ENCODE measurements around the gene CAPZA3.

CAPZA3 gene

DNA sequence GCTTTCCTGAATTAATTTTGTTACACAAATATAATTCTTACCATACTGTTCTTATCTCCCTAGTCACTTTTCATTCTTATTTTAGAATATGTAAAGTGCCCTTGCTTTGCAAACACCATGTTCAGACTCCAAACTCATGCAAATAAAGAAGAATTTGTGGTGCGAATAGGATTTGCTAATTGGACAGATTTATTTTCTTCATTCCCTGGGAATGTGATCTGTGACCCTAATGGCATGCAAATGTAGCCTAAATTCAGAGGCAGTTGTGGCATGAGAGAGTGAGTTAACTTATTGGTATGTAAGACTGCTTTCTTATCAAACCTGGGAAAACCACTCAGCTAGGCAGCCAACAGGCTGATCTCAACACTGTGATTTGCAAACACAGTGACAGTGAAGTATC, 10.0 kb downstream of the CAPZA3 start:
- no peak overlapping the region for H3K9ac ChIP-seq (ENCODE audit: low read length)
- H3K9me3 ChIP-seq (ENCODE audit: insufficient read depth, low read length): no peaks in the 10 kb centered on the region
- H2AFZ ChIP-seq (ENCODE audit: low read depth, low read length, severe bottlenecking): no peak overlapping the region
- H3K79me2 ChIP-seq (ENCODE audit: insufficient read depth, low read length): no peaks in the 10 kb centered on the region
- no peaks in the 10 kb centered on the region for H3F3A ChIP-seq (ENCODE audit: insufficient read depth)
- no peak overlapping the region for H3K4me2 ChIP-seq (ENCODE audit: low read depth, low read length, poor library complexity, severe bottlenecking)
- no peak for TF ChIP-seq EZH2phosphoT487 (conservative IDR thresholded peaks at IDR 0.05; ENCODE audit: low read length)
- TF ChIP-seq, protein P1, sequence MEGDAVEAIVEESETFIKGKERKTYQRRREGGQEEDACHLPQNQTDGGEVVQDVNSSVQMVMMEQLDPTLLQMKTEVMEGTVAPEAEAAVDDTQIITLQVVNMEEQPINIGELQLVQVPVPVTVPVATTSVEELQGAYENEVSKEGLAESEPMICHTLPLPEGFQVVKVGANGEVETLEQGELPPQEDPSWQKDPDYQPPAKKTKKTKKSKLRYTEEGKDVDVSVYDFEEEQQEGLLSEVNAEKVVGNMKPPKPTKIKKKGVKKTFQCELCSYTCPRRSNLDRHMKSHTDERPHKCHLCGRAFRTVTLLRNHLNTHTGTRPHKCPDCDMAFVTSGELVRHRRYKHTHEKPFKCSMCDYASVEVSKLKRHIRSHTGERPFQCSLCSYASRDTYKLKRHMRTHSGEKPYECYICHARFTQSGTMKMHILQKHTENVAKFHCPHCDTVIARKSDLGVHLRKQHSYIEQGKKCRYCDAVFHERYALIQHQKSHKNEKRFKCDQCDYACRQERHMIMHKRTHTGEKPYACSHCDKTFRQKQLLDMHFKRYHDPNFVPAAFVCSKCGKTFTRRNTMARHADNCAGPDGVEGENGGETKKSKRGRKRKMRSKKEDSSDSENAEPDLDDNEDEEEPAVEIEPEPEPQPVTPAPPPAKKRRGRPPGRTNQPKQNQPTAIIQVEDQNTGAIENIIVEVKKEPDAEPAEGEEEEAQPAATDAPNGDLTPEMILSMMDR (IDR thresholded peaks at IDR 0.05; ENCODE audit: insufficient read depth, low read length, poor library complexity, severe bottlenecking): no peak
- H3K9me2 ChIP-seq (replicated peaks; ENCODE audit: insufficient read depth, low read length): no peaks in the 10 kb centered on the region
- no peak overlapping the region for H3K4me3 ChIP-seq (ENCODE audit: insufficient read depth, low read length, poor library complexity, severe bottlenecking)
- H3K27ac ChIP-seq (ENCODE audit: low read depth, low read length): no peak overlapping the region
- no peaks in the 10 kb centered on the region for H3K36me3 ChIP-seq (ENCODE audit: low read length)
- no peaks in the 10 kb centered on the region for H3K27me3 ChIP-seq (ENCODE audit: low read length)
- H4K20me1 ChIP-seq (ENCODE audit: low read depth, low read length): no peaks in the 10 kb centered on the region

DNA sequence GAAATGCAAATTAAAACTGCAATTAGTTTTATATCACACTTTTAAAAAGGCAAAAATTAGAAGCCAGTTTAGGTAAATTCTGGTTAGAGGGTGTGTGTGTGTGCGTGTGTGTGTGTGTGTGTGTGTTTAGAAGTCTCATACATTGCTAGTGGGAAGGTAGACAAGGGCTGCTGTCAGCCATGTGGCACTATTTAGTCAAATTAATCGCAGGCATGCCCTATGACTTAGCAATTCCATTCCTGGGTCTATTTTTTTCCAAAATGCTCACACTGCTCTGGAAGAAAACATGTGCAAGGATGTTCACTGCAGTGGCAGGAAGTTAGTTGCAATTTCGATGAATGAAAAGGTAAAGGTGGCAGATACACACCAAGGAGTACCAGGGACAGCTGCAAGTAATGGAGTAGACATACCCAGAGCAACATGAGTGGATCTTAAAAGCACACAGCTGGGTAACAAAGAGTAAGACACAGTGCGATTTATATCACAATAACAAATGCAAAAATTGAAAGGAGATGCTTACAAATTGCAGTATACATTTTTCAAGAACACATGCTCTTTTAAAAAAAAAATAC, 11.6 kb downstream of the CAPZA3 start:
- Histone ChIP-seq H3K79me2 (ENCODE audit: insufficient read depth, low read length) (no peaks in the 10 kb centered on the region), H3K4me2 (ENCODE audit: low read depth, low read length, poor library complexity, severe bottlenecking) (no peak overlapping the region), H3K9ac (ENCODE audit: low read length) (no peak overlapping the region), H3K9me2 (replicated peaks; ENCODE audit: insufficient read depth, low read length) (no peaks in the 10 kb centered on the region), H2AFZ (ENCODE audit: low read depth, low read length, severe bottlenecking) (no peak overlapping the region), H3K4me3 (ENCODE audit: insufficient read depth, low read length, poor library complexity, severe bottlenecking) (no peak overlapping the region), H3K9me3 (ENCODE audit: insufficient read depth, low read length) (no peaks in the 10 kb centered on the region), H3K36me3 (ENCODE audit: low read length) (no peaks in the 10 kb centered on the region), H4K20me1 (ENCODE audit: low read depth, low read length) (no peaks in the 10 kb centered on the region), H3F3A (ENCODE audit: insufficient read depth) (no peaks in the 10 kb centered on the region), H3K27ac (ENCODE audit: low read depth, low read length) (no peak overlapping the region), H3K27me3 (ENCODE audit: low read length) (no peaks in the 10 kb centered on the region)
- no peak for TF ChIP-seq EZH2phosphoT487 (conservative IDR thresholded peaks at IDR 0.05; ENCODE audit: low read length)
- TF ChIP-seq, protein P1 (IDR thresholded peaks at IDR 0.05; ENCODE audit: insufficient read depth, low read length, poor library complexity, severe bottlenecking): no peak

DNA sequence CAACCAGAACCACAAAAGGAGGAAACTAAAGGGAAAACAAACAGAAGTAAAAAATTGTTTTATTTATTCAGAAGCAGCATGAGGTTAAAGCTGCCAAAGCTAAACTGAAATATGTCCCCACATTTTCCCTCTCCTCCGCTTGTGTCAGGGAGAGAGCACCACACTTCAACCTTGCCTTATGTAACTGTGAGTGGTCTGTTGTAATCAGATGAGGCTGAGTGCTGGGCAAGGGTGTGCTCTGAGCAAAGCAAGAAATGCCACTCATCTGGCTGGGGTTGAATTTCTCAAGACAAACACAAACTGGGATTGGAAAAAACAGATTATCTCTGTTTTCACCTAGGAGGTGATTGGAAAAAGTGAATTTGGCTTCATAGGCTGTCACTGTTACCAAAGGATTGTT, 12.2 kb downstream of the CAPZA3 start:
- Histone ChIP-seq H3K9ac (ENCODE audit: low read length) (no peak overlapping the region), H3K4me3 (ENCODE audit: insufficient read depth, low read length, poor library complexity, severe bottlenecking) (no peak overlapping the region), H4K20me1 (ENCODE audit: low read depth, low read length) (no peaks in the 10 kb centered on the region), H3K27me3 (ENCODE audit: low read length) (no peaks in the 10 kb centered on the region), H3K4me2 (ENCODE audit: low read depth, low read length, poor library complexity, severe bottlenecking) (no peak overlapping the region), H3K27ac (ENCODE audit: low read depth, low read length) (no peak overlapping the region), H3K79me2 (ENCODE audit: insufficient read depth, low read length) (no peaks in the 10 kb centered on the region), H3K9me3 (ENCODE audit: insufficient read depth, low read length) (no peaks in the 10 kb centered on the region), H3K9me2 (replicated peaks; ENCODE audit: insufficient read depth, low read length) (no peaks in the 10 kb centered on the region), H3K36me3 (ENCODE audit: low read length) (no peaks in the 10 kb centered on the region), H2AFZ (ENCODE audit: low read depth, low read length, severe bottlenecking) (no peak overlapping the region), H3F3A (ENCODE audit: insufficient read depth) (no peaks in the 10 kb centered on the region)
- no peak for TF ChIP-seq EZH2phosphoT487 (conservative IDR thresholded peaks at IDR 0.05; ENCODE audit: low read length)
- TF ChIP-seq, protein P1 (IDR thresholded peaks at IDR 0.05; ENCODE audit: insufficient read depth, low read length, poor library complexity, severe bottlenecking): no peak
